Brain microvascular endothelial cell (primary cell): ENCODE data around the gene ISX.

Source experiments
- DNase-seq: peaks from one replicate; pipeline ENCODE4 v3.0.0-alpha.2; 2020
- H3K27ac ChIP-seq: fragments of 250-450 bp; sonication (Bioruptor Pico); 2 replicates; pipeline ENCODE4 v1.5.1; 2020; ENCODE audit warnings: mild to moderate bottlenecking, moderate library complexity
- H3K27me3 ChIP-seq: fragments of 250-450 bp; sonication (Bioruptor Pico); replicated peaks from 2 replicates; pipeline ENCODE4 v1.5.1; 2020; ENCODE audit warnings: mild to moderate bottlenecking
- H3K36me3 ChIP-seq: fragments of 250-450 bp; sonication (Bioruptor Pico); replicated peaks from 2 replicates; pipeline ENCODE4 v1.5.1; 2020; ENCODE audit warnings: mild to moderate bottlenecking
- H3K4me3 ChIP-seq: 2 replicates; pipeline ENCODE4 v1.5.1; 2011; ENCODE audit warnings: low read depth, mild to moderate bottlenecking, control low read depth, low read length, moderate library complexity
- CTCF ChIP-seq: IDR thresholded peaks from 2 replicates; pipeline ENCODE4 v1.5.1; 2011; ENCODE audit warnings: low read depth, mild to moderate bottlenecking, moderate library complexity, low read length, control low read depth, inconsistent platforms; ENCODE audit errors: missing control alignments
- in situ Hi-C: cut with HindIII; loops from 2 replicates; pipeline ENCODE4 v1.10.0; 2017; ENCODE audit warnings: low sequenced_read_pairs, low pct_ligation_motif_present

The ISX gene

GRCh38 chr22:35066768-35067167, 810 bp downstream of the ISX start:
- DNase-seq: no peak
- Histone ChIP-seq H3K36me3 (no peaks in the 10 kb centered on the region), H3K4me3 (no peak overlapping the region), H3K27ac (no peak overlapping the region), H3K27me3 (no peaks in the 10 kb centered on the region)
- TF ChIP-seq CTCF: no peak
- in situ Hi-C loops: no loop called here

- Histone ChIP-seq H3K4me3 (no peak overlapping the region), H3K36me3 (no peaks in the 10 kb centered on the region), H3K27me3 (no peaks in the 10 kb centered on the region), H3K27ac (no peak overlapping the region)
- in situ Hi-C loops: no loop called here
- TF ChIP-seq CTCF: no peak
- no peak for DNase-seq
Observed at GRCh38 chr22:35069541-35069940, 3.6 kb downstream of the ISX start.

GRCh38 chr22:35070451-35071093, 4.6 kb downstream of the ISX start:
- Histone ChIP-seq H3K27ac (no peak overlapping the region), H3K27me3 (no peaks in the 10 kb centered on the region), H3K4me3 (no peak overlapping the region), H3K36me3 (no peaks in the 10 kb centered on the region)
- DNase-seq: no peak
- TF ChIP-seq CTCF: no peak
- in situ Hi-C loops: no loop called here

GRCh38 chr22:35071784-35072183, 5.8 kb downstream of the ISX start:
- Histone ChIP-seq H3K4me3 (no peak overlapping the region), H3K27ac (no peak overlapping the region), H3K36me3 (no peaks in the 10 kb centered on the region), H3K27me3 (no peaks in the 10 kb centered on the region)
- in situ Hi-C loops: no loop called here
- DNase-seq: no peak
- no peak for TF ChIP-seq CTCF

- in situ Hi-C loops: no loop called here
- no peak for DNase-seq
- TF ChIP-seq CTCF: no peak
- Histone ChIP-seq H3K36me3 (no peaks in the 10 kb centered on the region), H3K27ac (no peak overlapping the region), H3K4me3 (no peak overlapping the region), H3K27me3 (no peaks in the 10 kb centered on the region)
Observed at GRCh38 chr22:35072925-35073324, 7.0 kb downstream of the ISX start.

GRCh38 chr22:35074583-35074982, 8.6 kb downstream of the ISX start:
- Histone ChIP-seq H3K27ac (no peak overlapping the region), H3K4me3 (no peak overlapping the region), H3K36me3 (no peaks in the 10 kb centered on the region), H3K27me3 (no peaks in the 10 kb centered on the region)
- no peak for TF ChIP-seq CTCF
- in situ Hi-C loops: no loop called here
- DNase-seq: no peak
